K562 (cell line): ENCODE data around the gene ST3GAL3. TPM values are rescaled to one million over a fixed set of nuclear protein-coding genes. Genes with fewer than 3 reads are reported as not detected.

ENCODE experiments used
- BMI1 ChIP-seq: fragments of 150-350 bp; IDR thresholded peaks from 2 replicates; pipeline ENCODE4 v1.6.1; 2014; ENCODE audit warnings: low read length
- EGR1 ChIP-seq: fragments of 450-650 bp; conservative IDR thresholded peaks from 2 replicates; pipeline ENCODE4 v1.6.1; 2017; ENCODE audit warnings: mild to moderate bottlenecking
- GABPB2 ChIP-seq: fragments of 250-450 bp; sonication (Bioruptor Pico); conservative IDR thresholded peaks from 2 replicates; pipeline ENCODE4 v1.5.1; 2021; ENCODE audit warnings: mild to moderate bottlenecking
- HNRNPLL ChIP-seq: fragments of 200-400 bp; formaldehyde crosslinking; IDR thresholded peaks from 2 replicates; pipeline ENCODE4 v1.6.1; 2017; ENCODE audit warnings: low read length, low read depth, mild to moderate bottlenecking; ENCODE audit not compliant: poor library complexity, severe bottlenecking
- MED1 ChIP-seq: sonication (generic); formaldehyde crosslinking; IDR thresholded peaks from 2 replicates; pipeline ENCODE4 v1.8.1; 2023; ENCODE audit warnings: missing genetic modification reagents, borderline replicate concordance
- RBM34 ChIP-seq: fragments of 200-400 bp; formaldehyde crosslinking; IDR thresholded peaks from 2 replicates; pipeline ENCODE4 v1.6.1; 2018; ENCODE audit warnings: low read length, borderline replicate concordance; ENCODE audit not compliant: insufficient read depth
- SETDB1 ChIP-seq: IDR thresholded peaks from one replicate; pipeline ENCODE4 v1.6.1; 2012; ENCODE audit warnings: low read length, control low read depth, inconsistent platforms
- STAG1 ChIP-seq: sonication (generic); formaldehyde crosslinking; IDR thresholded peaks from 2 replicates; pipeline ENCODE4 v1.5.0; 2020; ENCODE audit warnings: missing genetic modification reagents, borderline replicate concordance
- TAF15 ChIP-seq: fragments of 200-400 bp; formaldehyde crosslinking; IDR thresholded peaks from 2 replicates; pipeline ENCODE4 v1.6.1; 2017; ENCODE audit warnings: mild to moderate bottlenecking, low read depth, low read length, moderate library complexity
- TCF7L2 ChIP-seq: fragments of 150-350 bp; IDR thresholded peaks from 2 replicates; pipeline ENCODE4 v1.6.1; 2016; ENCODE audit warnings: low read depth, mild to moderate bottlenecking, low read length, moderate library complexity
- ZC3H11A ChIP-seq: IDR thresholded peaks from 2 replicates; pipeline ENCODE4 v1.6.1; 2012; ENCODE audit warnings: low read depth, low read length, improper control_type of control experiment
- ZFP36 ChIP-seq: fragments of 150-350 bp; IDR thresholded peaks from 2 replicates; pipeline ENCODE4 v1.6.1; 2018; ENCODE audit warnings: low read length, low read depth; ENCODE audit not compliant: partially characterized antibody
- ZNF165 ChIP-seq: fragments of 250-450 bp; sonication (Bioruptor Pico); IDR thresholded peaks from 2 replicates; pipeline ENCODE4 v1.4.0; 2020; ENCODE audit warnings: borderline replicate concordance
- ZSCAN29 ChIP-seq: fragments of 450-650 bp; IDR thresholded peaks from 2 replicates; pipeline ENCODE4 v1.6.1; 2017
- polyA plus RNA-seq, 8 experiments: library from polyadenylated mRNA; depleted of rRNA in 4 of 8; stranded (reverse) in 5 of 8; unstranded in 3 of 8; fragments of >200 nt; fragmentation: Nextera tagmentation in 2 of 8; fragmentation: Illumina TruSeq in 1 of 8; extraction: Ambion mirVana in 2 of 8; extraction: Trizol in 1 of 8; gene quantifications; 2 replicates each; pipeline versions ENCODE4 v1.2.1 to v1.2.3, GENCODE V29; 2011 to 2014; ENCODE audit warnings: inconsistent platforms in 1 of 8, missing spikeins in 1 of 8
- total RNA-seq, 7 experiments: library from RNA; depleted of rRNA in 6 of 7; stranded (reverse); fragments of >200 nt in 6 of 7; fragmentation: Illumina TruSeq in 2 of 7; extraction: Trizol in 2 of 7; gene quantifications; 2 replicates each; pipeline versions ENCODE4 v1.2.1 to v1.2.3, GENCODE V29; 2011 to 2021; ENCODE audit warnings: low replicate concordance in 1 of 7
- TF ChIP-seq, protein P1 (sequence below): sonication (generic); formaldehyde crosslinking; IDR thresholded peaks from 2 replicates; pipeline ENCODE4 v1.8.1; 2022; ENCODE audit warnings: missing genetic modification reagents
- TF ChIP-seq, protein P2 (sequence below): fragments of 250-450 bp; sonication (Bioruptor Pico); IDR thresholded peaks from 2 replicates; pipeline ENCODE4 v1.4.0; 2020; ENCODE audit warnings: mild to moderate bottlenecking
- TF ChIP-seq, protein P3 (sequence below): fragments of 150-350 bp; conservative IDR thresholded peaks from 2 replicates; pipeline ENCODE4 v1.6.1; 2014; ENCODE audit warnings: low read length
- TF ChIP-seq, protein P4 (sequence below): fragments of 250-450 bp; sonication (Bioruptor Pico); IDR thresholded peaks from 2 replicates; pipeline ENCODE4 v1.8.0; 2021; ENCODE audit warnings: moderate library complexity, mild to moderate bottlenecking, inconsistent platforms
- TF ChIP-seq, protein P5 (sequence below): IDR thresholded peaks from 2 replicates; pipeline ENCODE4 v1.6.1; 2016; ENCODE audit warnings: missing genetic modification characterization, missing compliant biosample characterization

The ST3GAL3 gene
- total and polyA plus RNA-seq, 9 of the 15 experiments (the other 6 are each of a cell fraction or from before 2014, with no cell fraction given), result 1.2 to 18.9 (median 11.0) TPM

DNA sequence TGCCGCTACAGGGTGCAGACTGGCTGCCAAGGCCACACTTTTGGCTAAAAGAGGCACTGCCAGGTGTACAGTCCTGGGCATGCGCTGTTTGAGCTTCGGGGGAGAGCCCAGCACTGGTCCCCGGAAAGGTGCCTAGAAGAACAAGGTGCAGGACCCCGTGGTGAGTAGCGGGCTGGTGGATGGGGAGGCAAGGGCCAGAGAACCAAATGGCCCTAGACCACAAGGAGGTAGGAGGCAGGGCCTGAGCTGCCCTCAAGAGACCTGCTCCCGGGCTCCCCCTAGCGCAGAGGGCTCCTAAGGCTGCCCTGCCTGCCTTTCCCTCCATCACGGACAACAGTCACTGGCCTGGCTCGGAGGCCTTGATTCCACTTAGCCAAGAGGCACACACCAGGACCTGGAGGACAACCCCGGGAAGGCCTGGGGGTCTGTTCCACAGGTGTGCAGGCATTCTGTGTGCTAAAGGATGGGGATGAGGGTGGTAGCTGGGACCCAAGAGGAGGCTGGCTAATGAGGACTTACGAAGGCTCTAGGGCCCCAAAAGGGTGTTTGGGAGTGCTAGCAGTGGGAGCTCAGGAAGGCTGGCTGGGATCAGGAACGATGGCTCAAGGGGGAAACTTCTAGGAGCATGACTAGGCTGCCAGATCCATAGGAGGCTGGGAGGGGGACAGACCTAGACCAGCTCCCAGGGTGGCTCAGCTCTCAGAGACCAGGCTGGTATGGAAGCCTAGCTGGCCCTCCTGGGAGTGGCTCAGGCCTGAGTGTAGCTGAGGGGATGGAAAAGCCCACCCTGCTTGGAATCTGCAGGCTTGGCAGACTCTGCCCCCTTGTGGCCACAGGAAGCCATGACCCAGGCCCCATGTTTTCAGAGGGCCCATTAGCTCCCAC is 227.0 kb downstream of the ST3GAL3 start (continued):
- TF ChIP-seq, protein P1, sequence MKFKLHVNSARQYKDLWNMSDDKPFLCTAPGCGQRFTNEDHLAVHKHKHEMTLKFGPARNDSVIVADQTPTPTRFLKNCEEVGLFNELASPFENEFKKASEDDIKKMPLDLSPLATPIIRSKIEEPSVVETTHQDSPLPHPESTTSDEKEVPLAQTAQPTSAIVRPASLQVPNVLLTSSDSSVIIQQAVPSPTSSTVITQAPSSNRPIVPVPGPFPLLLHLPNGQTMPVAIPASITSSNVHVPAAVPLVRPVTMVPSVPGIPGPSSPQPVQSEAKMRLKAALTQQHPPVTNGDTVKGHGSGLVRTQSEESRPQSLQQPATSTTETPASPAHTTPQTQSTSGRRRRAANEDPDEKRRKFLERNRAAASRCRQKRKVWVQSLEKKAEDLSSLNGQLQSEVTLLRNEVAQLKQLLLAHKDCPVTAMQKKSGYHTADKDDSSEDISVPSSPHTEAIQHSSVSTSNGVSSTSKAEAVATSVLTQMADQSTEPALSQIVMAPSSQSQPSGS (CRISPR knock-in tag), result no peak
- TF ChIP-seq ZFP36, result peak; percentile 9
- TF ChIP-seq, protein P2, sequence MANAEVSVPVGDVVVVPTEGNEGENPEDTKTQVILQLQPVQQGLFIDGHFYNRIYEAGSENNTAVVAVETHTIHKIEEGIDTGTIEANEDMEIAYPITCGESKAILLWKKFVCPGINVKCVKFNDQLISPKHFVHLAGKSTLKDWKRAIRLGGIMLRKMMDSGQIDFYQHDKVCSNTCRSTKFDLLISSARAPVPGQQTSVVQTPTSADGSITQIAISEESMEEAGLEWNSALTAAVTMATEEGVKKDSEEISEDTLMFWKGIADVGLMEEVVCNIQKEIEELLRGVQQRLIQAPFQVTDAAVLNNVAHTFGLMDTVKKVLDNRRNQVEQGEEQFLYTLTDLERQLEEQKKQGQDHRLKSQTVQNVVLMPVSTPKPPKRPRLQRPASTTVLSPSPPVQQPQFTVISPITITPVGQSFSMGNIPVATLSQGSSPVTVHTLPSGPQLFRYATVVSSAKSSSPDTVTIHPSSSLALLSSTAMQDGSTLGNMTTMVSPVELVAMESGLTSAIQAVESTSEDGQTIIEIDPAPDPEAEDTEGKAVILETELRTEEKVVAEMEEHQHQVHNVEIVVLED, result no peak
- TF ChIP-seq, protein P3, sequence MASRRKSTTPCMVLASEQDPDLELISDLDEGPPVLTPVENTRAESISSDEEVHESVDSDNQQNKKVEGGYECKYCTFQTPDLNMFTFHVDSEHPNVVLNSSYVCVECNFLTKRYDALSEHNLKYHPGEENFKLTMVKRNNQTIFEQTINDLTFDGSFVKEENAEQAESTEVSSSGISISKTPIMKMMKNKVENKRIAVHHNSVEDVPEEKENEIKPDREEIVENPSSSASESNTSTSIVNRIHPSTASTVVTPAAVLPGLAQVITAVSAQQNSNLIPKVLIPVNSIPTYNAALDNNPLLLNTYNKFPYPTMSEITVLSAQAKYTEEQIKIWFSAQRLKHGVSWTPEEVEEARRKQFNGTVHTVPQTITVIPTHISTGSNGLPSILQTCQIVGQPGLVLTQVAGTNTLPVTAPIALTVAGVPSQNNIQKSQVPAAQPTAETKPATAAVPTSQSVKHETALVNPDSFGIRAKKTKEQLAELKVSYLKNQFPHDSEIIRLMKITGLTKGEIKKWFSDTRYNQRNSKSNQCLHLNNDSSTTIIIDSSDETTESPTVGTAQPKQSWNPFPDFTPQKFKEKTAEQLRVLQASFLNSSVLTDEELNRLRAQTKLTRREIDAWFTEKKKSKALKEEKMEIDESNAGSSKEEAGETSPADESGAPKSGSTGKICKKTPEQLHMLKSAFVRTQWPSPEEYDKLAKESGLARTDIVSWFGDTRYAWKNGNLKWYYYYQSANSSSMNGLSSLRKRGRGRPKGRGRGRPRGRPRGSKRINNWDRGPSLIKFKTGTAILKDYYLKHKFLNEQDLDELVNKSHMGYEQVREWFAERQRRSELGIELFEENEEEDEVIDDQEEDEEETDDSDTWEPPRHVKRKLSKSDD, result 0 out of 2 replicates have a peak, but pooled peaks have one; percentile 60
- peak; percentile 95 for TF ChIP-seq STAG1
- TF ChIP-seq, protein P4, sequence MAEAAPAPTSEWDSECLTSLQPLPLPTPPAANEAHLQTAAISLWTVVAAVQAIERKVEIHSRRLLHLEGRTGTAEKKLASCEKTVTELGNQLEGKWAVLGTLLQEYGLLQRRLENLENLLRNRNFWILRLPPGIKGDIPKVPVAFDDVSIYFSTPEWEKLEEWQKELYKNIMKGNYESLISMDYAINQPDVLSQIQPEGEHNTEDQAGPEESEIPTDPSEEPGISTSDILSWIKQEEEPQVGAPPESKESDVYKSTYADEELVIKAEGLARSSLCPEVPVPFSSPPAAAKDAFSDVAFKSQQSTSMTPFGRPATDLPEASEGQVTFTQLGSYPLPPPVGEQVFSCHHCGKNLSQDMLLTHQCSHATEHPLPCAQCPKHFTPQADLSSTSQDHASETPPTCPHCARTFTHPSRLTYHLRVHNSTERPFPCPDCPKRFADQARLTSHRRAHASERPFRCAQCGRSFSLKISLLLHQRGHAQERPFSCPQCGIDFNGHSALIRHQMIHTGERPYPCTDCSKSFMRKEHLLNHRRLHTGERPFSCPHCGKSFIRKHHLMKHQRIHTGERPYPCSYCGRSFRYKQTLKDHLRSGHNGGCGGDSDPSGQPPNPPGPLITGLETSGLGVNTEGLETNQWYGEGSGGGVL (CRISPR knock-in tag), result no peak
- TF ChIP-seq SETDB1, result no peak
- no peak for TF ChIP-seq ZNF165 (CRISPR knock-in tag)
- no peak for TF ChIP-seq BMI1
- TF ChIP-seq ZC3H11A, result no peak
- no peak for TF ChIP-seq ZSCAN29
- no peak for TF ChIP-seq TCF7L2
- no peak for TF ChIP-seq TAF15
- no peak for TF ChIP-seq RBM34
- TF ChIP-seq, protein P5, sequence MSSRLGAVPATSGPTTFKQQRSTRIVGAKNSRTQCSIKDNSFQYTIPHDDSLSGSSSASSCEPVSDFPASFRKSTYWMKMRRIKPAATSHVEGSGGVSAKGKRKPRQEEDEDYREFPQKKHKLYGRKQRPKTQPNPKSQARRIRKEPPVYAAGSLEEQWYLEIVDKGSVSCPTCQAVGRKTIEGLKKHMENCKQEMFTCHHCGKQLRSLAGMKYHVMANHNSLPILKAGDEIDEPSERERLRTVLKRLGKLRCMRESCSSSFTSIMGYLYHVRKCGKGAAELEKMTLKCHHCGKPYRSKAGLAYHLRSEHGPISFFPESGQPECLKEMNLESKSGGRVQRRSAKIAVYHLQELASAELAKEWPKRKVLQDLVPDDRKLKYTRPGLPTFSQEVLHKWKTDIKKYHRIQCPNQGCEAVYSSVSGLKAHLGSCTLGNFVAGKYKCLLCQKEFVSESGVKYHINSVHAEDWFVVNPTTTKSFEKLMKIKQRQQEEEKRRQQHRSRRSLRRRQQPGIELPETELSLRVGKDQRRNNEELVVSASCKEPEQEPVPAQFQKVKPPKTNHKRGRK (tag), result no peak
- no peak for TF ChIP-seq MED1 (CRISPR knock-in tag)
- no peak for TF ChIP-seq EGR1
- no peak for TF ChIP-seq GABPB2 (CRISPR knock-in tag)
- TF ChIP-seq HNRNPLL, result no peak
